HG03139 (cell line): ENCODE data around the gene TNFSF4.

Experiments used
- ATAC-seq: cut with Tn5 transposase; IDR thresholded peaks from one replicate; pipeline ENCODE4 v1.9.1; 2021; ENCODE audit not compliant: unreplicated experiment

The TNFSF4 gene

GRCh38 chr1:173212952-173213491, 5.9 kb upstream of the TNFSF4 start:
- ATAC-seq: peak; percentile 81

GRCh38 chr1:173210716-173211231, 3.6 kb upstream of the TNFSF4 start:
- ATAC-seq: no peak

GRCh38 chr1:173210283-173210682, 3.2 kb upstream of the TNFSF4 start:
- ATAC-seq: no peak

GRCh38 chr1:173208868-173209267, 1.7 kb upstream of the TNFSF4 start:
- no peak for ATAC-seq

- no peak for ATAC-seq
These were observed 1.0 kb upstream of the TNFSF4 start for GRCh38 chr1:173208146-173208545.

GRCh38 chr1:173205146-173206051, 1.7 kb downstream of the TNFSF4 start:
- peak; percentile 51 for ATAC-seq

- no peak for ATAC-seq
These were observed 2.4 kb downstream of the TNFSF4 start for GRCh38 chr1:173204693-173205092.

GRCh38 chr1:173202424-173203145, 4.5 kb downstream of the TNFSF4 start:
- no peak for ATAC-seq

- ATAC-seq: no peak
These were observed 5.2 kb downstream of the TNFSF4 start for GRCh38 chr1:173201969-173202368.

GRCh38 chr1:173195596-173196088, 11.5 kb downstream of the TNFSF4 start:
- ATAC-seq: peak; percentile 76

GRCh38 chr1:173193639-173194038, 13.5 kb downstream of the TNFSF4 start:
- ATAC-seq: no peak

- no peak for ATAC-seq
These were observed 16.0 kb downstream of the TNFSF4 start for GRCh38 chr1:173191011-173191705.

- no peak for ATAC-seq
These were observed 16.8 kb downstream of the TNFSF4 start for GRCh38 chr1:173190101-173190936.

- no peak for ATAC-seq
These were observed 19.4 kb downstream of the TNFSF4 start for GRCh38 chr1:173187671-173188237.

- no peak for ATAC-seq
These were observed 25.3 kb downstream of the TNFSF4 start for GRCh38 chr1:173181791-173182190.

GRCh38 chr1:173176246-173176645, 30.9 kb downstream of the TNFSF4 start:
- no peak for ATAC-seq

GRCh38 chr1:173175514-173176145, 31.5 kb downstream of the TNFSF4 start:
- no peak for ATAC-seq

GRCh38 chr1:173173388-173173787, 33.7 kb downstream of the TNFSF4 start:
- ATAC-seq: no peak

GRCh38 chr1:173171152-173171551, 36.0 kb downstream of the TNFSF4 start:
- no peak for ATAC-seq
